Measurements from ENCODE around the gene NKX3-2. TPM values are rescaled to one million over a fixed set of nuclear protein-coding genes. Genes with fewer than 3 reads are reported as not detected.
A peak's percentile ranks its signal among the peaks of the same experiment; 100 is the strongest.

NKX3-2 gene
- total RNA-seq, 1 experiment from 2014 or later: 0.05 TPM

- DNase-seq (ENCODE audit: low spot score): no peak
Measured at GRCh38 chr4:13504374-13504773, 39.9 kb downstream of the NKX3-2 start.

GRCh38 chr4:13498469-13498868 lies 45.8 kb downstream of the NKX3-2 start:
- DNase-seq (ENCODE audit: low spot score): no peak

- no peak for DNase-seq (ENCODE audit: low spot score)
Measured at GRCh38 chr4:13496605-13497004, 47.7 kb downstream of the NKX3-2 start.

- DNase-seq (ENCODE audit: low spot score): no peak
Measured at GRCh38 chr4:13495753-13496152, 48.6 kb downstream of the NKX3-2 start.

- peak; percentile 10 for DNase-seq (ENCODE audit: low spot score)
Measured at GRCh38 chr4:13493793-13494192, 50.5 kb downstream of the NKX3-2 start.

- no peak for DNase-seq (ENCODE audit: low spot score)
Measured at GRCh38 chr4:13492747-13493146, 51.6 kb downstream of the NKX3-2 start.

Other genes starting within 250 kb of the NKX3-2 start
- gene RAB28, start 60.2 kb downstream of the NKX3-2 start, total RNA-seq (2014; rRNA removed; shearing (Covaris generic)): 6.4 and 6.7 TPM in 2 replicates
- 9.9 and 13.0 TPM in 2 replicates for gene BOD1L1, start 83.2 kb upstream of the NKX3-2 start, total RNA-seq (2014; rRNA removed; shearing (Covaris generic))